Stimulated activated CD4-positive, alpha-beta T cell treated with anti-CD3 and anti-CD28 coated beads, Interleukin-4, amount 100 ng/mL, for 1 hour (primary cell): ENCODE data around the gene TARM1.

Experiments
- DNase-seq: peaks from one replicate; pipeline ENCODE4 v3.0.0-alpha.2; 2020

The TARM1 gene

GRCh38 chr19:54029930-54030490 is 51.2 kb downstream of the TARM1 start:
- DNase-seq: peak; percentile 55

- no peak for DNase-seq
Observed at GRCh38 chr19:54029301-54029700, 51.9 kb downstream of the TARM1 start.

- no peak for DNase-seq
Observed at GRCh38 chr19:54026656-54027055, 54.5 kb downstream of the TARM1 start.

- DNase-seq: no peak
Observed at GRCh38 chr19:54024660-54025059, 56.5 kb downstream of the TARM1 start.

GRCh38 chr19:54023191-54023590 is 58.0 kb downstream of the TARM1 start:
- DNase-seq: no peak

- DNase-seq: no peak
Observed at GRCh38 chr19:54021932-54022331, 59.2 kb downstream of the TARM1 start.

- DNase-seq: no peak
Observed at GRCh38 chr19:54021363-54021762, 59.8 kb downstream of the TARM1 start.
